ENCODE measurements around the gene HTRA3.

Gene HTRA3

GRCh38 chr4:8282742-8283141 is 13.2 kb downstream of the HTRA3 start:
- no peak for DNase-seq

- no peak for DNase-seq
Observed at GRCh38 chr4:8283161-8283560, 13.6 kb downstream of the HTRA3 start.

DNA sequence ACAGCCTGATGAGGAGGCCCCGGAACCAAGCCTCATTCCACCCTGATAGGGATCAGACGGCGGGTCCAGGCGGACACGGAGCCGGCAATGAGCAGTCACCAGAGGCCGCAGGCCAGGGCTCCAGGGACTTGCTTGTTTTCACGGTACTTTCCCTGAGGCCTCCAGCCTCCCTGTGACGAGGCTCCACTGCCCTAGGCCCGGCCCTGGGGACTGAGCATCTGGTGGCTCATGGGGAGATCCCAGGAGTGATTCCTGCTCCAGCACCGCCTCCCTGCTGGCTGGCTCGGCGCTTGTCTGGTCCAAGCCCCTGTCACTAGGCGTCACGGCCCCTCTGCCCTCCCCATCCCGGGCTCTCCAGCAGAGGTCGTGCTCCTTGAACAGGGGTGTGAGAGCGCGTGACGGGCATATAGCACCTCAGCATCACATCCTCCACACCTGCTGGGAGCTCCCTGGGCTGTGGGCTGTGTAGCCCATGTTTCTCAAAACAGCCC is 14.1 kb downstream of the HTRA3 start:
- DNase-seq, result no peak

GRCh38 chr4:8284391-8284790 is 14.8 kb downstream of the HTRA3 start:
- no peak for DNase-seq

DNA sequence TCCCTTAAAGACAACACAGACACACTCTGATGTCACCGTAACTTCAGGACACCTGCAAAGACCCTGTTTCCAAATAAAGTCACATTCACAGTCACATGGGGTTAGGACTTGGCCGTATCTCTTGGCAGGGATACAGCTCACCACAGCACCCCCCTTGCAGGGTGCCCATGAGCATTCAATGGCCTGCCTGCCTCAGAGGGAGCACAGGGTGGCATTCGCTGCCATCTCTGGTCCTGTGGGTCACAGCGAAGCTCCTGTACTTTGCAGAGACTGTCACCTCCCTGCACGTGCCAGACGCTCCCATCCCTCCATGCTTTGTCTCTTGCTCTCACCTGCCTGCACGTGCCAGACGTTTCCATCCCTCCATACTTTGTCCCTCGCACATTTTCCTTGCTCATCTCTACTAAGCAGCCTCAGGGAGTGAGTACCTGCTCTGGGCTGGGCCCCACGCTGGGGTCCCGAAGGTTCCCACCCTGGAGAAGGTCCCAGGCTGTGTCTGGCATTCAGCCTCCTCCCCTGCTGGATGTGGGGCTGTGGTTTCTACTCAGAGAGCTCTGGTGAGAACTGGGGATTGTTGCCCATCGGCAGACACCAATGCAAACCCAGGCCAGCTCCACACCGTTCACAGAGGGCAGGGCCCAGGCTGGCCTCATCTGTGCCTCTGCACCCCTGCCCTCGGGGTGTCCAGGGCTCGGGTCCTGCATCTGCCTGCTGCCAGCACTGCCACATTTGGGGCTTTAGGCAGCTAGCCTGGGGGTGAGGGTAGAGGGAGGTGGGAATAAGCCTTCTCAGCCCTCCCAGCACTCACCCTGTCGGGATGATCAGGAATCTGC is 15.8 kb downstream of the HTRA3 start:
- no peak for DNase-seq

DNA sequence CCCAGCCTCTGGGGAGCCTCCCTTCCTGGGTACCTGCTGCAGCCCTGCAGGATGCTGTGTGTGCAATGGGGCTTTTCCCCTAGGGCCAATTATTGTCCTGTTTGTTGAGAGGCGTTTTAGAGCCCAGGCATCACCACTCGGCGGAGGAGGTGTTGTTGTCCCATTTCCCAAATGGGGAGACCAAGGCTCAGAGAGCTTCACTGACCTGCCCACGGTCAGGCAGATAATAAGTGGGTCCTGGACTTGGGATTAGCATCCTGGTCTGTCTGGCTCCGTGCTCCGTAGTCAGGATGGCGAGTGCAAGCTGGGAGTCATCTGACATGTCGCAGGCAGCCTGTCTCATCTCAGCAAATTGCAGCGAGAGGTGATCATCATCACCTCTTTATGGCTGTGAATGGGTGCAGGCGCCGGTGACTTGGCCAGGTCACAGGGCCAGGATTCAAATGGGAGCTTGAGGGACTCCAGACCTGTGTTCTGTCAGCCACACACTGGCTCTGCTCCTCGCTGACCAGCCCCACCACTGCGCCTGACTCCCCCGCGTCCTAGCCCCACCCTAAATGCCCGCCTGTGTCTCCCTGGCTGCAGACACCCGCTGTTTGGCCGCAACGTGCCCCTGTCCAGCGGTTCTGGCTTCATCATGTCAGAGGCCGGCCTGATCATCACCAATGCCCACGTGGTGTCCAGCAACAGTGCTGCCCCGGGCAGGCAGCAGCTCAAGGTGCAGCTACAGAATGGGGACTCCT is 16.6 kb downstream of the HTRA3 start:
- no peak for DNase-seq

DNA sequence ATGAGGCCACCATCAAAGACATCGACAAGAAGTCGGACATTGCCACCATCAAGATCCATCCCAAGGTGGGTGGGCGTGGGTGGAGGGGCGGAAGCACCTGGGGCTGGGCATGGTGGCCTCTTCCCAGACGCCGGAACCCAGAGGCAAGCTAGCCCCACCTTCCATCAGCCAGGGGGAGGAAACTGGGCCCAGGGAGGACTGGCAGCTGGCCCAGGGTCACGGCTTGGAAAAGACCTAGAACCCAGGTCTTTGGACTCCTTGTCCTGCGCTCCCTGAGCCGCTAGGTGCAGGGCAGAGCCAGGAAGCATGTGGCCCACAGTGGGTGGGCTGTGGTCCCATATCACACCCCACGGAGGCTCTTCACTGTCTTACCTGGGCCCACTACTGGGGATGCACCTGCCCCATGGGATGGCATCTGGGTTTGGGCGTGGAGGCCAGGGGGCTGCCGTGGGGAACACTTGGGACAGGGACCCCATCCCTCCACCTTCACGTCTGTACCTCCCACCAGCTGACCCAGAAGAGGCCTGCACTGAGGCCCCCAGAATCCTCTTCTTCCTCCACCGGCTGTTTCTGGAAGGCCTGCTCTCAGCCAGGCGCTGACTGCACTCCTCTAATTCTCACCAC is 17.3 kb downstream of the HTRA3 start:
- no peak for DNase-seq

- no peak for DNase-seq
Observed at GRCh38 chr4:8287343-8288280, 18.1 kb downstream of the HTRA3 start.

- no peak for DNase-seq
Observed at GRCh38 chr4:8289151-8289750, 19.7 kb downstream of the HTRA3 start.

GRCh38 chr4:8289956-8290700 is 20.6 kb downstream of the HTRA3 start:
- no peak for DNase-seq

GRCh38 chr4:8290701-8290970 is 21.1 kb downstream of the HTRA3 start:
- no peak for DNase-seq

GRCh38 chr4:8291036-8291682 is 21.6 kb downstream of the HTRA3 start:
- no peak for DNase-seq

DNA sequence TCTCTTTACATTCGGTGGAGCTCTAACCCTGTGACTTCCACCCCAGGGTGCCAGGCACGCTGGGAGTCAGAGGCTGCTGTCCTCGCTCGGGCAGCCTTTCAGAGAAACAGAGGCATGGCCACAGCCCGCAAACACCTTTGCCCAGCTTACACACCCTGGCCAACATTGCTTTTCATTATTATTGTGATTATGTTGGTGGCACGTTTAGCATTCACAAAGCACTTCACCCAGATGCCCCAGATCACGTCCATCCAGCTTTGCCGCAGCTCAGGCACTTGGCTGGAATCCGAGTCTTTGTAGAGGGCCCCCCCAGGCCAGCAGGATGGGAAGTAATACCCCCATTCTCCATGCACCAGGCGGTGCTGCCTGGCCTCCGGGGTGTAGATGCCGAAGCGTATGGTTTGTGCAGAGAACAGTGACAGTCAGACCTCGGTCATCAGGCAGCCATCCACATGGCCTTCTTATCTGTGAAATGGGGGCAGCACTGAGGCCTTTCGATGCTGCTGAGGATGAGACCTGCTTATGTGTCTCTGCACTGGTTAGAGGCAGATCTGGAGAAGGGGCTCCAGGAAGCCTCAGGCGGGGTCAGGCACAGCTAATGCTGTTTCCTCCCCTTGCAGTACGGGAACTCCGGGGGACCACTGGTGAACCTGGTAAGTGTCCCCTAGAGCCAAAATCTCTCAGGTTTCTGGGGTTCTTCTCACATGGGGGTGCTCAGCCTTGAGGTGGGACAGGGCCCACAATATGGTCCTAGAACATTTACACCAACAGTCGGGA is 22.3 kb downstream of the HTRA3 start:
- no peak for DNase-seq

- no peak for DNase-seq
Observed at GRCh38 chr4:8292478-8293107, 23.0 kb downstream of the HTRA3 start.

GRCh38 chr4:8293131-8293975 is 23.8 kb downstream of the HTRA3 start:
- DNase-seq, result no peak

- no peak for DNase-seq
Observed at GRCh38 chr4:8294036-8294435, 24.5 kb downstream of the HTRA3 start.

DNA sequence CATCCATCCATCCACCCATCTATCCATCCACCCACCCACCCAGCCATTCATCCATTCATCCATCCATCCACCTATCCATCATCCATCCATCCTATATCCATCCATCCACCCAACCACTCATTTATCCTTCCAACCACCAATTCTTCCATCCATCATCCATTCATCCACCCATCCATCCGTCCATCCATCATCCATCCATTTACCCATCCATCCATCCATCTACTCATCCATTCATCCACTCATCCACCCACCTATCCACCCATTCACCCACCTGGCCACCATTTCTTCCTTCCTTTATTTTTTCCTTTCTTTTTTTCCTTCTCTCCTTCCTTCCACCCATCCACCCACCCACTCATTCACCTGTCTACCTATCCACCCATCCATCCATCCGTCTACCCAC is 25.2 kb downstream of the HTRA3 start:
- no peak for DNase-seq

DNA sequence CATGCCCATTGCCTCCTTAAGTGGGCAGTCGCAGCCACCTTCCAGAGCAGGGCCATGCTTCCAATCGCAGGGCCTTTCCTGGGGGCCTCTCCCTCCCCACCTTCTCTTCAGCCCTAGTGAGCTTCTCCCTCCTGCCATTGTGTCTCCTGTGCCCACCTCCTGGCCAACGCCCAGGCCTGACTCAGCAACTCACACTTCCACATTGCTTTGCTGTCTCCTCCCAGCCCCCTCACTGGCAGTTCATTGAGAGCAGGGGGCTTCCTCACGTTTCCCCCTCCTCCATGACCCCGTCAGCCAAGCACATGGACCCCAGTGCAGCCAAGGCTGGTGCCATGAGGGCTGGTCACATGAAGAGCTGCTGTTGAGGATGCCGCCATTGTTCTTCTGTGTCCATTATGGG is 25.9 kb downstream of the HTRA3 start:
- DNase-seq, result no peak

- no peak for DNase-seq
Observed at GRCh38 chr4:8296491-8296890, 26.9 kb downstream of the HTRA3 start.

Measured in RPMI8226 (cell line).